ENCODE results near the gene CASQ2.

DNA sequence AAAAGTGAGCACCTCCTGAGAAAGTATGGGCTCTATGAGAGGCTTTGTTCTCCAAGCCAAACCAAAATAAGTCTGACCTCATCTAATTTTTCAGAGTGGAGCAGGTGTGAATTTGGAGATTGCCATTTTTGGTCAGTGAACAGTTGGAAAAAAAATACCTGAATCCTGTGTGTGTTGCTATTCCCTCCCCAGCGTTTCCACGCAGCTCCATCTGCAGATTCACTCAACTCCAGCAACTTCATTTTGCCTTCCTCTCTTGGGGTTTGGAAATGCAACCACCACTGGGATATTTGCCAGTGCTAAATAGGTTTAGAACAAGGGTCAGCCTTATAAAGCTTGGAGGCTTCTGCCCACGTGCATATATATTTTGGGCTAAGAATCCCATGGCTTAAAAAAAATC is 11.2 kb downstream of the CASQ2 start:
- TF ChIP-seq POLR2AphosphoS5 (IDR thresholded peaks at IDR 0.05; ENCODE audit: low read depth, low read length) = no peak
- TF ChIP-seq PAX5 (IDR thresholded peaks at IDR 0.05; ENCODE audit: insufficient read depth, low read length, severe bottlenecking) = no peak
- no peak for TF ChIP-seq POLR2A (IDR thresholded peaks at IDR 0.05; ENCODE audit: low read depth, low read length)
- no peak for TF ChIP-seq TAF1 (IDR thresholded peaks at IDR 0.05; ENCODE audit: low read depth, low read length)
- TF ChIP-seq SPI1 (IDR thresholded peaks at IDR 0.05; ENCODE audit: low read depth, low read length) = no peak
